Measurements from ENCODE around the gene FAM219B.
"Not testable (repeated sequence)": the region's sequence is repeated elsewhere in the genome, so short reads cannot be mapped to it uniquely, and the experiment has no call there.

The FAM219B gene

DNA sequence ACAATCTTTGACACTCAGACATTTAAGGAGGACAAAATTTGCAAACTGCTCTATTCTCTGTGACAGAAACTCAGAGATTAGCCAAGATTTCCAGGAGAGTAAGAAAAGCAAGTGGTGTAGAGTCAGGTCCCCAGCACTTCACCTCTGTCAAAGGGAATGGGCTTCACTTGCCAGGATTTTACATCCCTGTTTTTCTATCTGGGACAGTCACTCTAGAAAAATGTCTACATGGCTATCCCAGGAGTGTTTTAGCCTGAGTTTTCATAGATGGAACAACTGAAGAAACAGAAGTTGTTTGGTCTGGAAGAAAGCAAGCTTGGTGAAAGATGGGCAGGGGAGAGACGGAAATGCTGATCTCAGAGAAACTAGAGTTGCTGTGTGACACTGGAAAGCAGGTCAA lies 3.0 kb downstream of the FAM219B start:
- Histone ChIP-seq H3K4me3 (ENCODE audit: low read depth, low read length) (no peak overlapping the region), H3K79me2 (ENCODE audit: control insufficient read depth, insufficient read depth, low read length, unreplicated experiment) (peaks cover 25% of the 10 kb centered on the region), H3K27me3 (ENCODE audit: insufficient read depth, low read length) (no peaks in the 10 kb centered on the region), H2AFZ (ENCODE audit: low read length, unreplicated experiment) (no peak overlapping the region), H3K36me3 (ENCODE audit: insufficient read depth, low read length) (peaks cover 26% of the 10 kb centered on the region; the same call in 1 of the 2 replicates), H3K27ac (ENCODE audit: low read depth, low read length) (no peak overlapping the region), H3K4me1 (ENCODE audit: control insufficient read depth, insufficient read depth, low read length, unreplicated experiment) (peaks cover 15% of the 10 kb centered on the region)

DNA sequence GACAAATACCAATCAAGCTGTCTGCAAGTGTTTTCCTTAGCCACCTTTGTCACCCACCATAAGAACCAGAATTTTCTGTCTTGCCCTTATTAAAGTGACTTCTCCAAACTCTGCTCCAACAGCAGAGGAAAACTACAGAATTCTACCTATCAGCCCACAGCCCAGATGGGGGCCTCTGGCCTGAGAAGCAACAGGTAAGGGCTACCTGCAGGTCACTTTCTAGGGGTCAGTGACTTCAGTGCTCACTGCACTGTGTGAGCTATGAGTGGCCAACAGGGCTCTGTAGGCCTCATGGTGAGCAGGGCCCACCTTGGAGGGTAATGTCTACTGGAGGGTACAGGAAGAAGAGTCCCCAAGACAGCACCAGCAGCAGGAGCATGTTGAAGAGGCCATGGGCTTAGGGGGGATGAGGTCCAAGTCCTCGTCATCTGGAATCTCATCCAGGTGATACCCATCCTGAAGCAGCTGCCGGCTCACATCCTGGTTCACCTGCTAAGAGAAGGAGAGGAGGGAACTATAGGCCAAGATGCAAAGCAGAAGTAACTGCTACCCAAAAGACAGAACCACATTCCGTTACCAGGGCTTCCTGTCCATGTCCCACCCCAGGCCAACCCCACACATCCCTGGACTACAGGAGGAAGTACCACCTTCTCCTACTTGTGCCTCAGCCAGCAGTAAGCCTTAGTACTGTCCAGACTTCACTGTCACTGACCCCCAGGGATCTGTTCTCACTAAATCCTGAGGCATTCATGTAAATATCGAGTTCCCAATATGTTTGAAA lies 4.2 kb downstream of the FAM219B start:
- H3K27me3 ChIP-seq (ENCODE audit: insufficient read depth, low read length): no peaks in the 10 kb centered on the region
- H3K27ac ChIP-seq (ENCODE audit: low read depth, low read length): no peak overlapping the region
- H3K4me1 ChIP-seq (ENCODE audit: control insufficient read depth, insufficient read depth, low read length, unreplicated experiment): peaks cover 14% of the 10 kb centered on the region
- peaks cover 25% of the 10 kb centered on the region for H3K79me2 ChIP-seq (ENCODE audit: control insufficient read depth, insufficient read depth, low read length, unreplicated experiment)
- peaks cover 26% of the 10 kb centered on the region; the same call in 1 of the 2 replicates for H3K36me3 ChIP-seq (ENCODE audit: insufficient read depth, low read length)
- no peak overlapping the region for H2AFZ ChIP-seq (ENCODE audit: low read length, unreplicated experiment)
- H3K4me3 ChIP-seq (ENCODE audit: low read depth, low read length): no peak overlapping the region

DNA sequence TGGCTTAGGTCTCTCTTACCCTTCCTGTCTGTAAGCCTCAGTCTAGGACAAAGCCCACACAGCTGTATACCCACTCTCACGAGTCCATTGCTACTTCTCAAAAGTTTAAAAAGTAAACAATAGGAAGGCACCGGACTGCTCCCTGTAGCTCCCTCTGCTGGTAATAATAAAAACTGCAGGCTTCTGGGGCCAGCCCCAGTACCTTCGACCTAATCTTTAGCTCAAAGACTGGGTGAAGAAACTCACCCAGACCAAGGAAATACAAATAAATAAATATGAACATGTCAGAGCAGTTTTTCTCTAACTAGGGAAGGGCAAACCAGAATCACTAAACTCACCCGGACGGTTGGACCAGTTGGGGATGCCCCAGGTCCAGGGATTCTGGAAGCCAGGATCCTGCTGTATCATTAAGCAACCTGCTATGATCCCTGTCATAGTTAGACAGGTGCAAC lies 5.0 kb downstream of the FAM219B start:
- Histone ChIP-seq H3K4me3 (ENCODE audit: low read depth, low read length) (no peak overlapping the region), H3K79me2 (ENCODE audit: control insufficient read depth, insufficient read depth, low read length, unreplicated experiment) (peaks cover 25% of the 10 kb centered on the region), H3K36me3 (ENCODE audit: insufficient read depth, low read length) (peaks cover 26% of the 10 kb centered on the region; the same call in 1 of the 2 replicates), H3K27ac (ENCODE audit: low read depth, low read length) (no peak overlapping the region), H2AFZ (ENCODE audit: low read length, unreplicated experiment) (no peak overlapping the region), H3K27me3 (ENCODE audit: insufficient read depth, low read length) (no peaks in the 10 kb centered on the region), H3K4me1 (ENCODE audit: control insufficient read depth, insufficient read depth, low read length, unreplicated experiment) (peaks cover 10% of the 10 kb centered on the region)

DNA sequence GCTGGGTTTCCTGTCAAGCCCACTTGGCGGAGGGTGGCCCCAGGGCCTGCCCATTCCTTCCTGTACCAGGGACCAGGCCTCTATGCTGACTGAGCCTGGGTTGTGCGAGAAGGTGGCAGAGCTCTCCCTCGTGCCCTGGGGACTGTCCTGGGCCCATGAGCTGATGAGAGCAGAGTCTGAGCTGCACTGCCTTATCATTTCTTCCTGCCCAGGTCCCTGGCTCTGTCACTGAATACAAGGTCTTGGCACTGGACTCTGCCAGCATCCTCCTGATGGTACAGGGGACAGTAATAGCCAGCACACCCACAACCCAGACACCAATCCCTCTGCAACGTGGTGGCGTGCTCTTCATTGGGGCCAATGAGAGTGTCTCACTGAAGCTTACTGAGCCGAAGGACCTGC lies 9.3 kb downstream of the FAM219B start:
- Histone ChIP-seq H3K27ac (ENCODE audit: low read depth, low read length) (no peak overlapping the region), H3K36me3 (ENCODE audit: insufficient read depth, low read length) (peaks cover 29% of the 10 kb centered on the region; the same call in 1 of the 2 replicates), H3K4me1 (ENCODE audit: control insufficient read depth, insufficient read depth, low read length, unreplicated experiment) (no peaks in the 10 kb centered on the region), H3K79me2 (ENCODE audit: control insufficient read depth, insufficient read depth, low read length, unreplicated experiment) (no peaks in the 10 kb centered on the region), H2AFZ (ENCODE audit: low read length, unreplicated experiment) (no peak overlapping the region), H3K4me3 (ENCODE audit: low read depth, low read length) (no peak overlapping the region), H3K27me3 (ENCODE audit: insufficient read depth, low read length) (no peaks in the 10 kb centered on the region)

GRCh38 chr15:74896316-74896715 lies 10.3 kb downstream of the FAM219B start:
- Histone ChIP-seq H2AFZ (ENCODE audit: low read length, unreplicated experiment) (no peak overlapping the region), H3K27me3 (ENCODE audit: insufficient read depth, low read length) (no peaks in the 10 kb centered on the region), H3K4me3 (ENCODE audit: low read depth, low read length) (no peak overlapping the region), H3K27ac (ENCODE audit: low read depth, low read length) (no peak overlapping the region), H3K4me1 (ENCODE audit: control insufficient read depth, insufficient read depth, low read length, unreplicated experiment) (no peaks in the 10 kb centered on the region), H3K36me3 (ENCODE audit: insufficient read depth, low read length) (peaks cover 25% of the 10 kb centered on the region; the same call in 1 of the 2 replicates), H3K79me2 (ENCODE audit: control insufficient read depth, insufficient read depth, low read length, unreplicated experiment) (peaks cover 3% of the 10 kb centered on the region)

- no peak overlapping the region for H3K4me3 ChIP-seq (ENCODE audit: low read depth, low read length)
- no peak overlapping the region for H3K27ac ChIP-seq (ENCODE audit: low read depth, low read length)
- H3K27me3 ChIP-seq (ENCODE audit: insufficient read depth, low read length): no peaks in the 10 kb centered on the region
- peaks cover 8% of the 10 kb centered on the region for H3K79me2 ChIP-seq (ENCODE audit: control insufficient read depth, insufficient read depth, low read length, unreplicated experiment)
- H3K36me3 ChIP-seq (ENCODE audit: insufficient read depth, low read length): peaks cover 25% of the 10 kb centered on the region; the same call in 1 of the 2 replicates
- H3K4me1 ChIP-seq (ENCODE audit: control insufficient read depth, insufficient read depth, low read length, unreplicated experiment): peaks cover 3% of the 10 kb centered on the region
- H2AFZ ChIP-seq (ENCODE audit: low read length, unreplicated experiment): no peak overlapping the region
Observed at GRCh38 chr15:74895830-74896229, 10.8 kb downstream of the FAM219B start.

DNA sequence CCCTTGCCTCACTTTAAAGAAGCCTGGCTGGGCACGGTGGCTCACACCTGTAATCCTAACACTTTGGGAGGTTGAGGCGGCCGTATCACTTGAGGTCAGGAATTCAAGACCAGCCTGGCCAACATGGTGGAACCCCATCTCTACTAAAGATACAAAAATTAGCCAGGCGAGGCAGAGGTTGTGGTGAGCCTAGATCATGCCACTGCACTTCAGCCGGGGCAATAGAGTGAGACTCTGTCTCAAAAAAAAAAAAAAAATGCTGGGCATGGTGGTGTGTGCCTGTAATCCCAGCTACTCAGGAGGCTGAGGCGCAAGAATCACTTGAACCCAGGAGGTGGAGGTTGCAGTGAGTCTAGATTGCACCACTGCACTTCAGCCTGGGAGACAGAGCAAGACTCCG lies 12.3 kb downstream of the FAM219B start:
- H3K27ac ChIP-seq (ENCODE audit: low read depth, low read length); H3K27me3 ChIP-seq (ENCODE audit: insufficient read depth, low read length); H3K4me3 ChIP-seq (ENCODE audit: low read depth, low read length); H3K4me1 ChIP-seq (ENCODE audit: control insufficient read depth, insufficient read depth, low read length, unreplicated experiment); H2AFZ ChIP-seq (ENCODE audit: low read length, unreplicated experiment): not testable (repeated sequence)
- H3K79me2 ChIP-seq (ENCODE audit: control insufficient read depth, insufficient read depth, low read length, unreplicated experiment): peaks cover 17% of the 10 kb centered on the region
- peaks cover 14% of the 10 kb centered on the region; the same call in 1 of the 2 replicates for H3K36me3 ChIP-seq (ENCODE audit: insufficient read depth, low read length)

DNA sequence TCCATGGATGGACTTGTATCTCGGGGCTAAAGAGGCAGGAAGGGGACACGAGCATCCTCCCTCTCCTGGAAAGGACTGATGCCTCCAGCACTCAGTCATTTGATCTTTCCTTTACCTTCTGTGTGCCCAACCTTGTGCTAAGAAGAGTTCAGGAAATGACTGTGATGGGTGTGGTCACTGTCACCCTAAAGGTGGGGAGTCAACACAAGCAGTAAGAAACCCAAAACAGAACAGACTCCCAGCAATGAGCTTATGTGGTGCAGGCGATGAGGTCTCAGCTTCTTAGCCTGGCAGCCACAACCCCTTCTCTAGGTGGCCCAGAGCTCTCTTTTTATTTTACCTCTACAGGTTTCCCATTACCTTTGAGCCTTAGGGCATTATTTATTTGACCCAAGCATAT lies 13.0 kb downstream of the FAM219B start:
- H2AFZ ChIP-seq (ENCODE audit: low read length, unreplicated experiment): no peak overlapping the region
- peaks cover 11% of the 10 kb centered on the region for H3K4me1 ChIP-seq (ENCODE audit: control insufficient read depth, insufficient read depth, low read length, unreplicated experiment)
- peaks cover 17% of the 10 kb centered on the region for H3K79me2 ChIP-seq (ENCODE audit: control insufficient read depth, insufficient read depth, low read length, unreplicated experiment)
- peaks cover 14% of the 10 kb centered on the region; the same call in 1 of the 2 replicates for H3K36me3 ChIP-seq (ENCODE audit: insufficient read depth, low read length)
- no peak overlapping the region for H3K27ac ChIP-seq (ENCODE audit: low read depth, low read length)
- no peak overlapping the region for H3K4me3 ChIP-seq (ENCODE audit: low read depth, low read length)
- H3K27me3 ChIP-seq (ENCODE audit: insufficient read depth, low read length): no peaks in the 10 kb centered on the region

- Histone ChIP-seq H3K79me2 (ENCODE audit: control insufficient read depth, insufficient read depth, low read length, unreplicated experiment) (peaks cover 17% of the 10 kb centered on the region), H3K27ac (ENCODE audit: low read depth, low read length) (no peak overlapping the region), H2AFZ (ENCODE audit: low read length, unreplicated experiment) (no peak overlapping the region), H3K4me1 (ENCODE audit: control insufficient read depth, insufficient read depth, low read length, unreplicated experiment) (peaks cover 12% of the 10 kb centered on the region), H3K36me3 (ENCODE audit: insufficient read depth, low read length) (peaks cover 14% of the 10 kb centered on the region; the same call in 1 of the 2 replicates), H3K27me3 (ENCODE audit: insufficient read depth, low read length) (no peaks in the 10 kb centered on the region), H3K4me3 (ENCODE audit: low read depth, low read length) (no peak overlapping the region)
Observed at GRCh38 chr15:74892931-74893330, 13.7 kb downstream of the FAM219B start.

- H2AFZ ChIP-seq (ENCODE audit: low read length, unreplicated experiment): no peak overlapping the region
- peaks cover 12% of the 10 kb centered on the region for H3K4me1 ChIP-seq (ENCODE audit: control insufficient read depth, insufficient read depth, low read length, unreplicated experiment)
- H3K4me3 ChIP-seq (ENCODE audit: low read depth, low read length): no peak overlapping the region
- peaks cover 14% of the 10 kb centered on the region; the same call in 1 of the 2 replicates for H3K36me3 ChIP-seq (ENCODE audit: insufficient read depth, low read length)
- H3K79me2 ChIP-seq (ENCODE audit: control insufficient read depth, insufficient read depth, low read length, unreplicated experiment): peaks cover 17% of the 10 kb centered on the region
- H3K27ac ChIP-seq (ENCODE audit: low read depth, low read length): no peak overlapping the region
- no peaks in the 10 kb centered on the region for H3K27me3 ChIP-seq (ENCODE audit: insufficient read depth, low read length)
Observed at GRCh38 chr15:74892313-74892712, 14.3 kb downstream of the FAM219B start.

DNA sequence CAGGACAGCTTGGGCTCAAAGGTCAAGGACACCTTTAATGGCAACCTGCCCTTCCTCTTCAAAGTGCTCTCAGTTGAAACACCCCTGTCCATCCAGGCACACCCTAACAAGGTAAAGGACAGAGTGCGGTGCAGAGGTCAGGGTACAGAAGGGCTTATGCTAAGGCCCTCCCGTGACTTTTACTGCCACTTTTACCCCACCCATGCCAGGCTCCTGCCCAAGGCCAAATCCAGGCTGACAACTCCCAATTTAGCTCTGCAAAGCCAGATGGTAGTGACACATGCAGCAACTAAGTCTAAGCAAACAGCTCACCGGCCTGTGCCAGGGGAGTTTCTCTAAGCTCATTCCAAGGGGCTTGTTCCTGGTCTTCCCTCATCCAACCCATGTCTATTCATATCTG lies 15.2 kb downstream of the FAM219B start:
- peaks cover 12% of the 10 kb centered on the region for H3K4me1 ChIP-seq (ENCODE audit: control insufficient read depth, insufficient read depth, low read length, unreplicated experiment)
- no peaks in the 10 kb centered on the region for H3K27me3 ChIP-seq (ENCODE audit: insufficient read depth, low read length)
- no peak overlapping the region for H3K27ac ChIP-seq (ENCODE audit: low read depth, low read length)
- H3K79me2 ChIP-seq (ENCODE audit: control insufficient read depth, insufficient read depth, low read length, unreplicated experiment): peaks cover 17% of the 10 kb centered on the region
- H2AFZ ChIP-seq (ENCODE audit: low read length, unreplicated experiment): no peak overlapping the region
- no peak overlapping the region; the same call in 1 of the 2 replicates for H3K4me3 ChIP-seq (ENCODE audit: low read depth, low read length)
- peaks cover 14% of the 10 kb centered on the region; the same call in 1 of the 2 replicates for H3K36me3 ChIP-seq (ENCODE audit: insufficient read depth, low read length)

All from ACC112 (cell line).